Measurements from ENCODE around the gene TRIP4.
A peak's percentile ranks its signal among the peaks of the same experiment; 100 is the strongest.

Gene TRIP4

DNA sequence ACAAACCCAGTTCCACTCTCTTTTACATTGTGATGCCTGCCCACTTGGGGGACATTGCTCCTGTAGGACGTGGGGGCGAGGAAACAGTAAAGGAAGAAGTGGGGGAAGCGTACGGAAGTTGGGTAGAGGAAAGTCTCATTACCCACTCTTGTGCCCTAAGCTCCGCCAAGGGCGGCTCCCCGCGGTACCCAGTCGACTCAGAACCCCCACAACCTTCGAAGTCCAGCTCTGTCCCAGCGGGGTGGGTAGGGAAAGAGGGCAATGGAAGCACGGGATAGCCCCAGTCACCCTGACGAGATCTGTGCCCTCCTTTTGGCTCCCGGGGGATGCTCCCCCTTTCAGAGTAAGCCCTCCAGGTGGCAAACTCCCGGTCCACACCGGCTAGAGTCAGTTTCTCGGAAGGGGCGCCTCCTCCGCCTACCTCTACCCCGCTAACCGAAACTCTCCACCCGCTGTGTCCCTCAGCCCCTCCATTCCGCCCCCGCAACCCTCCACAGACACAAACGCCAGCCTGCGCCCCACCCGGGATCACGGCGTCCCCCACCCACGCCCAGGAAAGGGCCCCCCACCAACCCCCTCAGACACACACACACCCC lies 32.2 kb upstream of the TRIP4 start:
- Histone ChIP-seq H3K9me2 (ENCODE audit: low read depth, low read length) (no peaks in the 10 kb centered on the region), H3K27ac (ENCODE audit: low read depth, low read length, poor library complexity, severe bottlenecking) (peak overlapping the region; percentile 33), H3K4me3 (ENCODE audit: low read depth, low read length, poor library complexity, severe bottlenecking) (peak overlapping the region; percentile 93), H3K27me3 (ENCODE audit: insufficient read depth, low read length) (no peaks in the 10 kb centered on the region), H3K79me2 (ENCODE audit: insufficient read depth, low read length) (peaks cover 31% of the 10 kb centered on the region), H2AFZ (ENCODE audit: low read length) (no peak overlapping the region), H4K20me1 (ENCODE audit: insufficient read depth, low read length) (no peaks in the 10 kb centered on the region), H3K9me3 (ENCODE audit: low read length) (no peaks in the 10 kb centered on the region), H3K4me1 (ENCODE audit: insufficient read depth, low read length, severe bottlenecking) (peaks cover 20% of the 10 kb centered on the region), H3K9ac (ENCODE audit: low read length) (peak overlapping the region; percentile 79), H3K4me2 (ENCODE audit: low read length) (peak overlapping the region; percentile 94), H3K36me3 (ENCODE audit: insufficient read depth, low read length) (no peaks in the 10 kb centered on the region), H3F3A (ENCODE audit: insufficient read depth, low read length) (0 out of 2 replicates have a peak, but pooled peaks cover 5% of the 10 kb centered on the region)
- TF ChIP-seq EZH2 (IDR thresholded peaks at IDR 0.05; ENCODE audit: borderline replicate concordance, low read length), result no peak

DNA sequence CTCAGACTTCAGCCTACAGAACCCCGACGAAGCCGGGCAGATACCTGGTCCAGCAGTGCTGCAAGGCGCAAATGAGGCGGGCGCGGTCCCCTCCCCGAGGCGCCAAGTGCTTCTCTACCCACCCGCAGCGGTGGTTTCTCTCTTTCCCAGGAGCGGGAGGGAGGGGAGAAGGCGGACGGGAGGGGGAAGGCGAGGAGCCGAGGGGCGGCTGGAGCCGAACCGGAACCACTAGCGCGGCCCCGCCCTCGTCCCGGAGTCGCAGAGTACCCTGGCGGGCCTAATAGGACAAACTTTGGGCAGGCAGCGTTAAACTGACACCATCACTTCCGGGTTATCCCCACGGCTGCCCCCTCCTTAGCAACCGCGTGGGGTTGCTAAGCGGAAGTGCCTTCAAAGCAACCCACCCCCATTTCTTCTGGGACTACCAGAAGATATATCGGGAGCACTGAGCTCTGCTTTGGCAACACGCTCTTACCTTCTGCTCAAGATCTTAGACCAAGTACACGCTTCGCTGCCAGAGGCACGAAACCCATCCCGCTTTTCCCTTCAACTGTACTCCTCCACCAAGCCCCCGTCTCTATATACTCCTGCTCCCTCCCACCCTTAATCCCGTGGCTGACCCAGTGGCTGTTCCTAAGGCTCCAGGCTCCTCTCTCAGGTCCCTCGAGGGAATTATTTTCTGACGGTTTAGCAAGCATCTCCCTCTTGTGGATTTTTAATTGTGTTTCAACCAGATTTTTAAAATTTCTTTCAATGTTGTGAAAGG lies 31.5 kb upstream of the TRIP4 start, which contains the start of gene CSNK1G1:
Gene CSNK1G1, minus strand, starts transcription at position 230 of the 766 bp plus-strand sequence. CDS start 55,674 bp downstream, outside the sequence.
- peak within 1 kb of the TSS; percentile 56 for H3K27ac ChIP-seq (ENCODE audit: low read depth, low read length, poor library complexity, severe bottlenecking)
- no peaks in the 10 kb centered on the region for H3K27me3 ChIP-seq (ENCODE audit: insufficient read depth, low read length)
- peaks cover 20% of the 10 kb centered on the region for H3K4me1 ChIP-seq (ENCODE audit: insufficient read depth, low read length, severe bottlenecking)

GRCh38 chr15:64356710-64357040 lies 31.0 kb upstream of the TRIP4 start:
- Histone ChIP-seq H3K79me2 (ENCODE audit: insufficient read depth, low read length) (peaks cover 19% of the 10 kb centered on the region), H3K4me1 (ENCODE audit: insufficient read depth, low read length, severe bottlenecking) (peaks cover 20% of the 10 kb centered on the region), H3K4me2 (ENCODE audit: low read length) (peak overlapping the region; percentile 94), H3K9ac (ENCODE audit: low read length) (peak overlapping the region; percentile 45), H3K9me3 (ENCODE audit: low read length) (no peaks in the 10 kb centered on the region), H4K20me1 (ENCODE audit: insufficient read depth, low read length) (no peaks in the 10 kb centered on the region), H2AFZ (ENCODE audit: low read length) (no peak overlapping the region), H3K9me2 (ENCODE audit: low read depth, low read length) (no peaks in the 10 kb centered on the region), H3F3A (ENCODE audit: insufficient read depth, low read length) (0 out of 2 replicates have a peak, but pooled peaks cover 5% of the 10 kb centered on the region), H3K36me3 (ENCODE audit: insufficient read depth, low read length) (peaks cover 9% of the 10 kb centered on the region; the same call in 1 of the 2 replicates), H3K27ac (ENCODE audit: low read depth, low read length, poor library complexity, severe bottlenecking) (peak overlapping the region; percentile 56), H3K4me3 (ENCODE audit: low read depth, low read length, poor library complexity, severe bottlenecking) (peak overlapping the region; percentile 93), H3K27me3 (ENCODE audit: insufficient read depth, low read length) (no peaks in the 10 kb centered on the region)
- no peak for TF ChIP-seq EZH2 (IDR thresholded peaks at IDR 0.05; ENCODE audit: borderline replicate concordance, low read length)
- TF ChIP-seq, protein P1, sequence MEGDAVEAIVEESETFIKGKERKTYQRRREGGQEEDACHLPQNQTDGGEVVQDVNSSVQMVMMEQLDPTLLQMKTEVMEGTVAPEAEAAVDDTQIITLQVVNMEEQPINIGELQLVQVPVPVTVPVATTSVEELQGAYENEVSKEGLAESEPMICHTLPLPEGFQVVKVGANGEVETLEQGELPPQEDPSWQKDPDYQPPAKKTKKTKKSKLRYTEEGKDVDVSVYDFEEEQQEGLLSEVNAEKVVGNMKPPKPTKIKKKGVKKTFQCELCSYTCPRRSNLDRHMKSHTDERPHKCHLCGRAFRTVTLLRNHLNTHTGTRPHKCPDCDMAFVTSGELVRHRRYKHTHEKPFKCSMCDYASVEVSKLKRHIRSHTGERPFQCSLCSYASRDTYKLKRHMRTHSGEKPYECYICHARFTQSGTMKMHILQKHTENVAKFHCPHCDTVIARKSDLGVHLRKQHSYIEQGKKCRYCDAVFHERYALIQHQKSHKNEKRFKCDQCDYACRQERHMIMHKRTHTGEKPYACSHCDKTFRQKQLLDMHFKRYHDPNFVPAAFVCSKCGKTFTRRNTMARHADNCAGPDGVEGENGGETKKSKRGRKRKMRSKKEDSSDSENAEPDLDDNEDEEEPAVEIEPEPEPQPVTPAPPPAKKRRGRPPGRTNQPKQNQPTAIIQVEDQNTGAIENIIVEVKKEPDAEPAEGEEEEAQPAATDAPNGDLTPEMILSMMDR (IDR thresholded peaks at IDR 0.05; ENCODE audit: low read length), result no peak

More for the DNA sequence above, 31.5 kb upstream of the TRIP4 start, which contains the start of gene CSNK1G1:
- Histone ChIP-seq H3F3A (ENCODE audit: insufficient read depth, low read length) (0 out of 2 replicates have a peak, but pooled peaks cover 5% of the 10 kb centered on the region), H4K20me1 (ENCODE audit: insufficient read depth, low read length) (no peaks in the 10 kb centered on the region), H3K36me3 (ENCODE audit: insufficient read depth, low read length) (peaks cover 4% of the 10 kb centered on the region; the same call in 1 of the 2 replicates), H2AFZ (ENCODE audit: low read length) (no peak within 1 kb of the TSS), H3K9me3 (ENCODE audit: low read length) (no peaks in the 10 kb centered on the region), H3K9ac (ENCODE audit: low read length) (peak within 1 kb of the TSS; percentile 79), H3K4me2 (ENCODE audit: low read length) (peak within 1 kb of the TSS; percentile 94), H3K9me2 (ENCODE audit: low read depth, low read length) (no peaks in the 10 kb centered on the region), H3K79me2 (ENCODE audit: insufficient read depth, low read length) (peaks cover 24% of the 10 kb centered on the region), H3K4me3 (ENCODE audit: low read depth, low read length, poor library complexity, severe bottlenecking) (peak within 1 kb of the TSS; percentile 93)
- TF ChIP-seq, protein P1 (IDR thresholded peaks at IDR 0.05; ENCODE audit: low read length), result peak; percentile 40; the same call in 1 of the 2 replicates
- TF ChIP-seq EZH2 (IDR thresholded peaks at IDR 0.05; ENCODE audit: borderline replicate concordance, low read length), result no peak
